C4-2B (cell line): ENCODE measurements around the gene PLD5.
"Not testable (repeated sequence)": the region's sequence is repeated elsewhere in the genome, so short reads cannot be mapped to it uniquely, and the experiment has no call there.

Experiments
- ZFX ChIP-seq: fragments of 450-650 bp; IDR thresholded peaks from 2 replicates; pipeline ENCODE4 v1.6.1; 2017
- TF ChIP-seq, protein P1 (sequence below): fragments of 450-650 bp; conservative IDR thresholded peaks from 2 replicates; pipeline ENCODE4 v1.5.1; 2017; ENCODE audit warnings: mild to moderate bottlenecking

DNA sequence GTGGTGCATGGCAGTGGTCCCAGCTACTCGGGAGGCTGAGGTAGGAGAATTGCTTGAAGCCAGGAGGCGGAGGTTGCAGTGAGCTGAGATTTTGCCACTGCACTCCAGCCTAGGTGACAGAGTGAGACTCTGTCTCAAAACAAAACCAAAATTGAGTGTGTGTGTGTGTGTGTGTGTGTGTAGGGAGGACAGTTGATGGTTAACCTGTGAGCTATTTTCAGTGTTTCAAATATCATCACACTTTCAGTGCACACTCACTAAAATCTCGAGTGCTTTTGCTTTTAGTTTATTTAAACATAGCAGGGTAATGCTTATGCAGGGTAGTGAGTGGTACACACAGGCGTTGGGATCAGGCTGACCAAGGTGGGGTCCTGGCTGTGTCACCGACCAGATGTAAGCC lies 344.7 kb downstream of the PLD5 start:
- TF ChIP-seq, protein P1, sequence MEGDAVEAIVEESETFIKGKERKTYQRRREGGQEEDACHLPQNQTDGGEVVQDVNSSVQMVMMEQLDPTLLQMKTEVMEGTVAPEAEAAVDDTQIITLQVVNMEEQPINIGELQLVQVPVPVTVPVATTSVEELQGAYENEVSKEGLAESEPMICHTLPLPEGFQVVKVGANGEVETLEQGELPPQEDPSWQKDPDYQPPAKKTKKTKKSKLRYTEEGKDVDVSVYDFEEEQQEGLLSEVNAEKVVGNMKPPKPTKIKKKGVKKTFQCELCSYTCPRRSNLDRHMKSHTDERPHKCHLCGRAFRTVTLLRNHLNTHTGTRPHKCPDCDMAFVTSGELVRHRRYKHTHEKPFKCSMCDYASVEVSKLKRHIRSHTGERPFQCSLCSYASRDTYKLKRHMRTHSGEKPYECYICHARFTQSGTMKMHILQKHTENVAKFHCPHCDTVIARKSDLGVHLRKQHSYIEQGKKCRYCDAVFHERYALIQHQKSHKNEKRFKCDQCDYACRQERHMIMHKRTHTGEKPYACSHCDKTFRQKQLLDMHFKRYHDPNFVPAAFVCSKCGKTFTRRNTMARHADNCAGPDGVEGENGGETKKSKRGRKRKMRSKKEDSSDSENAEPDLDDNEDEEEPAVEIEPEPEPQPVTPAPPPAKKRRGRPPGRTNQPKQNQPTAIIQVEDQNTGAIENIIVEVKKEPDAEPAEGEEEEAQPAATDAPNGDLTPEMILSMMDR = not testable (repeated sequence)
- not testable (repeated sequence) for TF ChIP-seq ZFX
